Measurements from ENCODE around the gene STYXL1.
"Not testable (repeated sequence)": the region's sequence is repeated elsewhere in the genome, so short reads cannot be mapped to it uniquely, and the experiment has no call there.

The STYXL1 gene

GRCh38 chr7:76065016-76065612, 17.3 kb upstream of the STYXL1 start:
- no peak for DNase-seq

GRCh38 chr7:76064208-76064970, 16.6 kb upstream of the STYXL1 start:
- DNase-seq: no peak

GRCh38 chr7:76063525-76063924, 15.7 kb upstream of the STYXL1 start:
- no peak for DNase-seq

- DNase-seq: no peak
Observed at GRCh38 chr7:76063114-76063513, 15.3 kb upstream of the STYXL1 start.

- DNase-seq: no peak
Observed at GRCh38 chr7:76062254-76062653, 14.5 kb upstream of the STYXL1 start.

- no peak for DNase-seq
Observed at GRCh38 chr7:76060842-76061241, 13.0 kb upstream of the STYXL1 start.

- not testable (repeated sequence) for DNase-seq
Observed at GRCh38 chr7:76058745-76059144, 10.9 kb upstream of the STYXL1 start.

GRCh38 chr7:76057813-76058145, 10.0 kb upstream of the STYXL1 start:
- no peak for DNase-seq

- no peak for DNase-seq
Observed at GRCh38 chr7:76057103-76057812, 9.5 kb upstream of the STYXL1 start.

GRCh38 chr7:76056241-76056640, 8.4 kb upstream of the STYXL1 start:
- DNase-seq: no peak

GRCh38 chr7:76054123-76055120, 6.6 kb upstream of the STYXL1 start:
- DNase-seq: peak; percentile 58

GRCh38 chr7:76053461-76053860, 5.7 kb upstream of the STYXL1 start:
- DNase-seq: no peak

- not testable (repeated sequence) for DNase-seq
Observed at GRCh38 chr7:76052681-76053080, 4.9 kb upstream of the STYXL1 start.

- DNase-seq: no peak
Observed at GRCh38 chr7:76051840-76052239, 4.0 kb upstream of the STYXL1 start.

GRCh38 chr7:76050545-76050944, 2.7 kb upstream of the STYXL1 start:
- no peak for DNase-seq

GRCh38 chr7:76049295-76049694, 1.5 kb upstream of the STYXL1 start:
- DNase-seq: no peak

- DNase-seq: no peak
Observed at GRCh38 chr7:76048668-76048988, 828 bp upstream of the STYXL1 start.

- DNase-seq: no peak
Observed at GRCh38 chr7:76047305-76047810, 442 bp downstream of the STYXL1 start.

GRCh38 chr7:76044375-76044865, 3.4 kb downstream of the STYXL1 start:
- no peak for DNase-seq

- DNase-seq: no peak
Observed at GRCh38 chr7:76040126-76040525, 7.7 kb downstream of the STYXL1 start.

GRCh38 chr7:76037310-76037709, 10.5 kb downstream of the STYXL1 start:
- no peak for DNase-seq

GRCh38 chr7:76031964-76032363, 15.8 kb downstream of the STYXL1 start:
- DNase-seq: no peak

GRCh38 chr7:76029682-76030081, 18.1 kb downstream of the STYXL1 start:
- not testable (repeated sequence) for DNase-seq

All from T1000 (cell line).